SU-DHL-6 (cell line): ENCODE data around the gene RFX4.

Experiments used
- H2AFZ ChIP-seq: fragments of 200-600 bp; sonication (generic); 2 replicates; pipeline ENCODE4 v1.6.1; 2014; ENCODE audit warnings: low read depth, mild to moderate bottlenecking, moderate library complexity, mixed read lengths, antibody characterized with exemption, low read length; ENCODE audit not compliant: severe bottlenecking
- H3F3A ChIP-seq: fragments of 200-600 bp; shearing (Covaris generic); 2 replicates; pipeline ENCODE4 v1.6.0; 2016; ENCODE audit warnings: antibody characterized with exemption, mild to moderate bottlenecking; ENCODE audit not compliant: insufficient read depth
- H3K27ac ChIP-seq: fragments of 200-600 bp; sonication (generic); 2 replicates; pipeline ENCODE4 v1.5.1; 2016; ENCODE audit warnings: low read depth, mild to moderate bottlenecking, low read length, moderate library complexity, mixed read lengths
- H3K27me3 ChIP-seq: fragments of 200-600 bp; sonication (generic), shearing (Covaris generic); 2 replicates; pipeline ENCODE4 v1.6.0; 2014; ENCODE audit warnings: mild to moderate bottlenecking, low read length
- H3K36me3 ChIP-seq: fragments of 200-600 bp; sonication (generic); 2 replicates; pipeline ENCODE4 v1.6.1; 2014; ENCODE audit warnings: mild to moderate bottlenecking, low read length, mixed read lengths
- H3K4me2 ChIP-seq: fragments of 300-600, 200-600 bp; shearing (Covaris generic), sonication (generic); 2 replicates; pipeline ENCODE4 v1.6.0; 2014; ENCODE audit warnings: low read length, low read depth, mild to moderate bottlenecking; ENCODE audit not compliant: poor library complexity, severe bottlenecking
- H3K4me3 ChIP-seq: fragments of 200-600 bp; sonication (generic); 2 replicates; pipeline ENCODE4 v1.5.1; 2014; ENCODE audit warnings: antibody characterized with exemption, low read length, mild to moderate bottlenecking, mixed read lengths; ENCODE audit not compliant: insufficient read depth, poor library complexity, severe bottlenecking
- H3K79me2 ChIP-seq: fragments of 200-600 bp; sonication (generic); 2 replicates; pipeline ENCODE4 v1.6.1; 2014; ENCODE audit warnings: mild to moderate bottlenecking, low read length, moderate library complexity; ENCODE audit not compliant: insufficient read depth
- H3K9ac ChIP-seq: fragments of 200-600 bp; sonication (generic); 2 replicates; pipeline ENCODE4 v1.7.0; 2014; ENCODE audit warnings: mild to moderate bottlenecking, low read length
- H3K9me2 ChIP-seq: fragments of 200-600 bp; sonication (generic); replicated peaks from 2 replicates; pipeline ENCODE4 v1.6.1; 2014; ENCODE audit warnings: low read length; ENCODE audit not compliant: insufficient read depth
- H3K9me3 ChIP-seq: fragments of 200-600 bp; sonication (generic); 2 replicates; pipeline ENCODE4 v1.6.1; 2014; ENCODE audit warnings: low read length, mixed read lengths; ENCODE audit not compliant: insufficient read depth
- H4K20me1 ChIP-seq: fragments of 200-600 bp; sonication (generic); 2 replicates; pipeline ENCODE4 v1.6.1; 2014; ENCODE audit warnings: low read depth, mild to moderate bottlenecking, antibody characterized with exemption, low read length, moderate library complexity, mixed read lengths
- EZH2phosphoT487 ChIP-seq: fragments of 200-600 bp; sonication (generic), shearing (Covaris generic); conservative IDR thresholded peaks from 2 replicates; pipeline ENCODE4 v1.6.1; 2018; ENCODE audit warnings: mild to moderate bottlenecking, antibody characterized with exemption, low read length, moderate library complexity, mixed read lengths
- TF ChIP-seq, protein P1 (sequence below): fragments of 200-600 bp; sonication (generic); IDR thresholded peaks from one replicate; pipeline ENCODE4 v1.5.1; 2017; ENCODE audit warnings: antibody characterized with exemption, mild to moderate bottlenecking, low read length, moderate library complexity; ENCODE audit not compliant: insufficient read depth, poor library complexity, severe bottlenecking

The RFX4 gene

DNA sequence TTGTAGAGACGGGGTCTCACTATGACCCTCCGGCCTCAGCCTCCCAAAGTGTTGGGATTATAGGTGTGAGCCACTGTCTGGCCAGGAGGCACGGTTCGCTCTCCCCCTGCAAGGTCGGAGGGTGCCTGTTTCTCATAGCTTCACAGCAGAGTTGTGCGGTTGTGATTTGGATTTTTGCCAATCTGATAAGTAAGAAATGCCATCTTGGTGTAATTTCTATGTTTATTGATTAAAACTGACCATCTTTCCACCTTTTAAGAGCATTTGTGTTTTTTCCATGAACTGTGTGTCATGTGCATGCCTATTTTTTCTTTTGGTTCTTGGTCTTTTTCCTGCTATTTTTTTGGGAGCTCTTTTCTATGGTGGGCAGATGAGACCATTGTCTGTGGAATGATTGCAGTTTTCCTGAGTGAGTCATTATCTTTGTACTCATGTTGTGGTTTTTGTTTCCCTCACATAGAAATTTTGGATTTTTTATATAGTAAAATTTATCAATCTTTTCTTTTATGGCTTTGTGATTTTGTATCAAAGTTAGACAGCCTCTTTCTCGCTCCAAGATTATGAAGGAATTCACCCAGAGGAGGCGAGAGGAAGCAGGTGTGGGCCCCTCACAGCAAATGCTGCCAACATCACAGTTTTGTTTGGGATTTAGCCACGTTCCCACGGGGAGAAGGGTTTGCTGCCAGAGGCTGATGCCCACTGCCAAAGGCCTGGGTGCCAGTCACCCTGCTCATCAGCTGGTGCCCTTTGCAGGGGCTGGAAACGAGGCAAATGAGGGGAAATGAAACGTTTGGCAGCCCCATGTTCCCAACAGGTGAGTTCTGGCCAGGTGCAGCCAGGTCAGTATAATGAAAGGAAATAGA is 47.2 kb downstream of the RFX4 start:
- Histone ChIP-seq H3K36me3 (no peaks in the 10 kb centered on the region), H4K20me1 (no peaks in the 10 kb centered on the region), H3K4me3 (no peak overlapping the region), H2AFZ (no peak overlapping the region), H3K9me2 (no peaks in the 10 kb centered on the region), H3K9me3 (no peaks in the 10 kb centered on the region), H3K9ac (no peak overlapping the region), H3K27me3 (no peaks in the 10 kb centered on the region), H3K79me2 (no peaks in the 10 kb centered on the region), H3K27ac (no peak overlapping the region), H3F3A (no peaks in the 10 kb centered on the region), H3K4me2 (no peak overlapping the region)
- TF ChIP-seq, protein P1, sequence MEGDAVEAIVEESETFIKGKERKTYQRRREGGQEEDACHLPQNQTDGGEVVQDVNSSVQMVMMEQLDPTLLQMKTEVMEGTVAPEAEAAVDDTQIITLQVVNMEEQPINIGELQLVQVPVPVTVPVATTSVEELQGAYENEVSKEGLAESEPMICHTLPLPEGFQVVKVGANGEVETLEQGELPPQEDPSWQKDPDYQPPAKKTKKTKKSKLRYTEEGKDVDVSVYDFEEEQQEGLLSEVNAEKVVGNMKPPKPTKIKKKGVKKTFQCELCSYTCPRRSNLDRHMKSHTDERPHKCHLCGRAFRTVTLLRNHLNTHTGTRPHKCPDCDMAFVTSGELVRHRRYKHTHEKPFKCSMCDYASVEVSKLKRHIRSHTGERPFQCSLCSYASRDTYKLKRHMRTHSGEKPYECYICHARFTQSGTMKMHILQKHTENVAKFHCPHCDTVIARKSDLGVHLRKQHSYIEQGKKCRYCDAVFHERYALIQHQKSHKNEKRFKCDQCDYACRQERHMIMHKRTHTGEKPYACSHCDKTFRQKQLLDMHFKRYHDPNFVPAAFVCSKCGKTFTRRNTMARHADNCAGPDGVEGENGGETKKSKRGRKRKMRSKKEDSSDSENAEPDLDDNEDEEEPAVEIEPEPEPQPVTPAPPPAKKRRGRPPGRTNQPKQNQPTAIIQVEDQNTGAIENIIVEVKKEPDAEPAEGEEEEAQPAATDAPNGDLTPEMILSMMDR, result no peak
- no peak for TF ChIP-seq EZH2phosphoT487

DNA sequence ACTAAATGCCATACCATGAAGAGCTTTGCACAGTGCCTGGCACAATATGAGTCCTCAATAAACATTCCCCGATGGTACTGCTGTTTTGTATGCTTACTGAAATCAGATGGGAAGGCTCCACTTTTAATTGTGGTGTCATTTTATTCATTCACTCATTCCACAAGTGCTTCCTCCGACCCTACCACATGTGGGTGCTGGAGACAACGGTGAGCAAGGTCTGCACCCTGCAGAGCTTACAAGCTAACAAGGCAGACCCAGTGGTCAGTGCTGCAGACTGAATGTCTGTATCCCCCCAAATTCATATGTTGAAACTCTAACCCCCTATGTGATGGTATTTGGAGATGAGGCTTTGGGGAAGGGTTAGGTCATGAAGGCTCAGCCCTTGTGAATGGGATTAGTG is 48.3 kb downstream of the RFX4 start:
- H2AFZ ChIP-seq, result no peak overlapping the region
- no peaks in the 10 kb centered on the region for H3F3A ChIP-seq
- no peak overlapping the region for H3K4me2 ChIP-seq
- no peak overlapping the region for H3K27ac ChIP-seq
- TF ChIP-seq, protein P1, result no peak
- no peak for TF ChIP-seq EZH2phosphoT487
- H3K79me2 ChIP-seq, result no peaks in the 10 kb centered on the region
- H3K9me3 ChIP-seq, result no peaks in the 10 kb centered on the region
- H4K20me1 ChIP-seq, result no peaks in the 10 kb centered on the region
- no peak overlapping the region for H3K4me3 ChIP-seq
- no peaks in the 10 kb centered on the region for H3K36me3 ChIP-seq
- H3K9ac ChIP-seq, result no peak overlapping the region
- no peaks in the 10 kb centered on the region for H3K27me3 ChIP-seq
- no peaks in the 10 kb centered on the region for H3K9me2 ChIP-seq

DNA sequence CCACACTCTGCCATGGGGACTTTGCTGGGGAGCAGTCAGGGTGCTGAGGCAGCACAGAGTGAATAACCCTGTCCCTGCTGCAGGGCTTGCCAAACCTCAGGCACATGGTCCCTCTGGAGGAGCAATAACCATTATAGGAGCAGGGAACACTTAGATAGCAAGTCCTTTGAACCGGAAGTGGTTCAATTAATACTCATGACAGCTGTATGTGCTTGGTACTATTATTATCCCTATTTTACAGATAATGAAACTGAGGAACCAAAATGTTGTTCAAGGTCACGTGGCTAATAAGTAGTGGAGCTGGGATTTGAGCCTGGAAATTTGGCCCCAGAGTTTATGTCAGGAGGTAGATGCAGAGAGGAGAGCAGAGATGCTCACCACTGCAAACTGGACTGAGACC is 49.0 kb downstream of the RFX4 start:
- TF ChIP-seq, protein P1, result no peak
- TF ChIP-seq EZH2phosphoT487, result no peak
- Histone ChIP-seq H3K9ac (no peak overlapping the region), H3K79me2 (no peaks in the 10 kb centered on the region), H3K36me3 (no peaks in the 10 kb centered on the region), H3K9me3 (no peaks in the 10 kb centered on the region), H3K4me3 (no peak overlapping the region), H3F3A (no peaks in the 10 kb centered on the region), H2AFZ (no peak overlapping the region), H4K20me1 (no peaks in the 10 kb centered on the region), H3K27ac (no peak overlapping the region), H3K4me2 (no peak overlapping the region), H3K9me2 (no peaks in the 10 kb centered on the region), H3K27me3 (no peaks in the 10 kb centered on the region)
